Naive thymus-derived CD8-positive, alpha-beta T cell (primary cell): ENCODE results near the gene GPRC5D. TPM values are rescaled to one million over a fixed set of nuclear protein-coding genes. Genes with fewer than 3 reads are reported as not detected.

Experiments used
- ATAC-seq, 2 donors: fragments of 150-1000 bp; cut with Tn5 transposase in 1 of 2; sonication (Bioruptor Pico), chemical (Tn5 transposase) in 1 of 2; 1 replicate in 1 of 2; 2 replicates in 1 of 2; pipeline ENCODE4 v1.10.0; 2021; ENCODE audit warnings: mild to moderate bottlenecking in 2 of 2, moderate library complexity in 2 of 2
- POLR2A ChIA-PET: fragments of 350-600 bp; sonication (Branson Sonifier 250); formaldehyde crosslinking; loops from one replicate; lab custom pipeline; 2021; ENCODE audit warnings: antibody characterized with exemption; lab: Charles Lee
- DNase-seq, 10 donors: peaks; one replicate each; pipeline versions ENCODE4 v3.0.0 to v3.0.0-alpha.2; 2020 to 2022
- H3K27ac Mint-ChIP-seq, 10 donors: one replicate each; pipeline ENCODE4 v1.8.0; 2020 to 2022; ENCODE audit warnings: mild to moderate bottlenecking in 10 of 10, mixed read lengths in 10 of 10, moderate library complexity in 4 of 10, inconsistent platforms in 1 of 10
- H3K27me3 Mint-ChIP-seq, 5 donors: one replicate each; pipeline ENCODE4 v1.8.0; 2021 to 2022; ENCODE audit warnings: mixed read lengths in 5 of 5
- H3K36me3 Mint-ChIP-seq, 3 donors: one replicate each; pipeline ENCODE4 v1.8.0; 2020 to 2022; ENCODE audit warnings: mixed read lengths in 3 of 3, mild to moderate bottlenecking in 2 of 3, inconsistent platforms in 1 of 3
- H3K4me1 Mint-ChIP-seq, 4 donors: one replicate each; pipeline ENCODE4 v1.8.0; 2021 to 2022; ENCODE audit warnings: mixed read lengths in 4 of 4
- H3K4me3 Mint-ChIP-seq, 10 donors: one replicate each; pipeline ENCODE4 v1.8.0; 2020 to 2022; ENCODE audit warnings: mild to moderate bottlenecking in 10 of 10, mixed read lengths in 10 of 10, moderate library complexity in 6 of 10, inconsistent platforms in 1 of 10
- H3K9me3 Mint-ChIP-seq, 9 donors: one replicate each; pipeline ENCODE4 v1.8.0; 2020 to 2022; ENCODE audit warnings: mixed read lengths in 9 of 9, mild to moderate bottlenecking in 3 of 9, inconsistent platforms in 1 of 9, moderate library complexity in 1 of 9
- polyA plus RNA-seq, 3 donors: library from polyadenylated mRNA; unstranded; fragments of 300-500 nt; fragmentation: Illumina TruSeq; gene quantifications; one replicate each; pipeline ENCODE4 v1.2.3, GENCODE V29; 2021
- total RNA-seq, 8 experiments: library from RNA in 2 of 8; stranded (reverse) in 2 of 8; gene quantifications; one replicate each; pipeline ENCODE4 v1.2.3 and lab custom pipeline; 2021 to 2026

GPRC5D gene
- total and polyA plus RNA-seq, 5 experiments from 2014 or later: 0.43 TPM; not detected in 4

DNA sequence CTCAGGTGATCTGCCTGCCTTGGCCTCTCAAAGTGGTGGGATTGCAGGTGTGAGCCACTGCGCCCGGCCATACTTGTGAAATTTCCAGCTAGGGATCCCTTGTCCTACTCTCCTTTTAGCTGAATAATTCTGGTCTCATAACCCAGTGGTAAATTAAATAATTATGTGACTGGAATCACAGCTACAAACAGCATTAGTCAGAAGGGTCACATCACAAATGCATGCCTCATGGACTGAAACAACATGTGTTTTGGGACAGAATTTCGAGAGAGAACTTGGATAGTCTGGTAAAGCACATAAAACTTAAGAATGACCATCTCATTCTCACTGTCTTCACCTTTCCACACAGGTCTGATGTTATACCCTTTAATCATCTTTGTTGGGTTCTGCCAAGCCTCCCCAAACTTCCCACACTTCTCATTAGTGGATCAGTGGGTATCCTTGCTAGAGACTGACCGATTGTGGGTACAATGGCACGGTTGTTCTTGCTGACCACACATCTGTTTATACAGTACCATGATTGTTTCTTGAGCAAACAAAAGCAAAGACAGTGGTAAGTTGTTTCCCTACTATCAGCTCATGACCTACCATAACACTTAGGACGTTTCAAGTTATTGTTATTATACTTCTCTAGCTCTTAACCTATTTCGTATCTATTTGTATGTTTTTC, 5.1 kb downstream of the GPRC5D start:
- Mint-ChIP-seq H3K36me3 (no peaks in the 10 kb centered on the region), H3K4me1 (peaks cover 0 to 2% (median 0%) of the 10 kb centered on the region in 4 donors), H3K27ac (no peak overlapping the region), H3K9me3 (no peaks in the 10 kb centered on the region), H3K4me3 (no peak overlapping the region), H3K27me3 (peaks cover 0 to 10% (median 0%) of the 10 kb centered on the region in 5 donors)
- POLR2A ChIA-PET: no interaction called here
- ATAC-seq (no peak), DNase-seq (no peak)

GRCh38 chr12:12945591-12945990, 6.4 kb downstream of the GPRC5D start:
- no peaks in the 10 kb centered on the region for H3K36me3 Mint-ChIP-seq
- H3K4me1 Mint-ChIP-seq: peaks cover 0 to 2% (median 0%) of the 10 kb centered on the region in 4 donors
- H3K27ac Mint-ChIP-seq: no peak overlapping the region
- ATAC-seq: no peak
- no peaks in the 10 kb centered on the region for H3K9me3 Mint-ChIP-seq
- DNase-seq: no peak
- no peak overlapping the region for H3K4me3 Mint-ChIP-seq
- POLR2A ChIA-PET: no interaction called here
- H3K27me3 Mint-ChIP-seq: peaks cover 0 to 10% (median 0%) of the 10 kb centered on the region in 5 donors

GRCh38 chr12:12943586-12944260, 8.2 kb downstream of the GPRC5D start:
- H3K9me3 Mint-ChIP-seq: no peaks in the 10 kb centered on the region
- no peaks in the 10 kb centered on the region for H3K27me3 Mint-ChIP-seq
- no peaks in the 10 kb centered on the region for H3K36me3 Mint-ChIP-seq
- POLR2A ChIA-PET: no interaction called here
- H3K27ac Mint-ChIP-seq: no peak overlapping the region
- ATAC-seq (no peak), DNase-seq (no peak)
- no peak overlapping the region for H3K4me3 Mint-ChIP-seq
- no peaks in the 10 kb centered on the region for H3K4me1 Mint-ChIP-seq

- Mint-ChIP-seq H3K27me3 (no peaks in the 10 kb centered on the region), H3K27ac (no peak overlapping the region), H3K36me3 (no peaks in the 10 kb centered on the region), H3K9me3 (no peaks in the 10 kb centered on the region), H3K4me3 (no peak overlapping the region), H3K4me1 (no peaks in the 10 kb centered on the region)
- no peak for DNase-seq
- ATAC-seq: no peak
- POLR2A ChIA-PET: no interaction called here
Observed at GRCh38 chr12:12941450-12942350, 10.3 kb downstream of the GPRC5D start.

DNA sequence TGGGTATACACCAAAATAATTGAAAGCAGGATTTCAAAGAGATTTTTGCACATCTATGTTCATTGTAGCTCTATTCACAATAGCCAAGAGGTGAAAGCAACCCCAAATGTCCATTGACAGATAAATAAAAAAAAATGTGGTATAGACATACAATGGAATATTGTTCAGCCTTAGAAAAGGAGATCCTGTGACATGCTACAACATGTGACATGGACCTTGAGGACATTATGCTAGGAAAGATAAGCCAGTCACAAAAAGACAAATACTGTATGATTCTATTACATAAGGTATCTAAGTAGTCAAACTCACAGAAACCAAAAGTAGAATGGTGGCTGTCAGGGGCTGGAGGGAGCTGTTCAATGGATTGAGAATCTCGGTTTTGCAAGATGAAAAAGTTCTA, 12.1 kb downstream of the GPRC5D start:
- no peaks in the 10 kb centered on the region for H3K4me1 Mint-ChIP-seq

GRCh38 chr12:12938541-12938940, 13.4 kb downstream of the GPRC5D start:
- Mint-ChIP-seq H3K27ac (peak overlapping the region in 1 of 10 donors; percentile 24), H3K36me3 (no peaks in the 10 kb centered on the region), H3K27me3 (no peaks in the 10 kb centered on the region), H3K4me1 (peaks cover 0 to 2% (median 0%) of the 10 kb centered on the region in 4 donors), H3K4me3 (no peak overlapping the region), H3K9me3 (no peaks in the 10 kb centered on the region)
- DNase-seq (no peak), ATAC-seq (no peak)
- POLR2A ChIA-PET: no interaction called here

More for the DNA sequence above, 12.1 kb downstream of the GPRC5D start:
- Mint-ChIP-seq H3K27me3 (no peaks in the 10 kb centered on the region), H3K4me3 (no peak overlapping the region), H3K27ac (no peak overlapping the region), H3K36me3 (no peaks in the 10 kb centered on the region), H3K9me3 (no peaks in the 10 kb centered on the region)
- POLR2A ChIA-PET: no interaction called here
- ATAC-seq (no peak), DNase-seq (no peak)

DNA sequence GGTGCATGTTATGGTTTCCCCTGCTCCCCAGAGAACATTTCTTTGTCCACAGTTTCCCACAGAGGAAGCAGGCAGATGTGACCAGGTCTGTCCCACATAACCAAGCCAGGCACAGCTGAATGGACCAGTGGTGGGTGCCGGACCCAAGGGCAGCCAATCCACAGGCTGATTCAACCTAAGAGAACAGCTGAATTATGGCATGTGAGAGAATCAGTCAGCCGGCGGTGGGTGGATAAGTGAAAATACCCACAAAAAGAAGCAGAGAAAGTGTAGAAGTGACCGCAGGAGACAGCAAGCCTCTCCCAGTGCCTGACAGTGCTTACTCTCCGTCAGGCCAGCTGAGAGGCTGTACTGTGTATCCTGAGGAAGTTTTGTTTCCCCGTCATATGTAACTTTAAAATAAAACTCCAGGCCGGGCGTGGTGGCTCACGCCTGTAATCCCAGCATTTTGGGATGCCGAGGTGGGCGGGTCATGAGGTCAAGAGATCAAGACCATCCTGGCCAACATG, 14.9 kb downstream of the GPRC5D start:
- Mint-ChIP-seq H3K4me1 (peaks cover 0 to 2% (median 0%) of the 10 kb centered on the region in 4 donors), H3K27ac (no peak overlapping the region), H3K4me3 (no peak overlapping the region), H3K27me3 (no peaks in the 10 kb centered on the region), H3K36me3 (no peaks in the 10 kb centered on the region), H3K9me3 (no peaks in the 10 kb centered on the region)
- POLR2A ChIA-PET: no interaction called here
- DNase-seq (no peak), ATAC-seq (no peak)

DNA sequence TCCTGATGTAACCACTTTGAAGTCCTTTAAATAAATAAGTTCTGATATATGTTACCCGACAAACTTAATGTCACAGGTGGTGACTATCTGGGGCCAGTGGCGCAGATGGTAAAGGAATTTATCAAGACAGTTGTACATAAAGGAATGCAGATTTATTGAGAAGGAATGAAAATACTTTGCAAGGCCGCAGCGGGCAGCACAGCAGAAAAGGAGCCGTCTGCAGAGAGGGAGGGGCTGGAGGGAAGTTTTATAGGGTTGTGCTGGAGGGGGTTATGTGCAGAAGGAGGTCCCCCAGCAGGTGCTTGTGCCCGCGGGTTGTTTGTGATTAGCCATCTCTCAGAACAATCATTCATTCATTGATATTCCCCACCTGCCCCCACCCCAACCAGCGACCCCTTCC, 17.4 kb downstream of the GPRC5D start:
- H3K36me3 Mint-ChIP-seq: no peaks in the 10 kb centered on the region

DNA sequence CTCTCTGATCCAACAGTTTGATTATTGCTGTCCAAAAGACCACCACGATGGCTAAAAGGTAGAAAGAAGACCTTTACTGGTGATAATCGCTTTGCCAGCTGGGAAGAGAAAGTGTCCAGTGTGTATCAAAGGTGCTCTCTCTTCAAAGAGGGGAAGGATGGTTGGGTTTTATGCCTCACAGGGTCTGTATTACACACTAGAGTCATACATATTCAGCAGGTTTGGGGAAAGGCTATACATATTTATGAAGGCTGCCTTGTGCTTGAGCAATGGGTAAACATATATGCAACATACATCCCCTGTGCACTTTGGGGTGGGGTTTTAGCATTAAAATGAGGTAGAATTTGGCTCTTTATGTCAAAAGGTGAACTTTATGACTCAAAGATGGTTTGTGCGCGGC, 18.2 kb downstream of the GPRC5D start:
- no peaks in the 10 kb centered on the region for H3K9me3 Mint-ChIP-seq
- no peak overlapping the region for H3K27ac Mint-ChIP-seq
- H3K4me1 Mint-ChIP-seq: peaks cover 0 to 2% (median 0%) of the 10 kb centered on the region in 4 donors
- no peak for ATAC-seq
- POLR2A ChIA-PET: no interaction called here
- no peaks in the 10 kb centered on the region for H3K27me3 Mint-ChIP-seq
- no peak for DNase-seq
- H3K36me3 Mint-ChIP-seq: no peaks in the 10 kb centered on the region
- H3K4me3 Mint-ChIP-seq: no peak overlapping the region

More for the DNA sequence above, 17.4 kb downstream of the GPRC5D start:
- Mint-ChIP-seq H3K27me3 (no peaks in the 10 kb centered on the region), H3K4me3 (no peak overlapping the region), H3K9me3 (no peaks in the 10 kb centered on the region), H3K27ac (no peak overlapping the region), H3K4me1 (peaks cover 0 to 2% (median 0%) of the 10 kb centered on the region in 4 donors)
- ATAC-seq: no peak
- POLR2A ChIA-PET: no interaction called here
- DNase-seq: no peak

GRCh38 chr12:12930633-12931219, 21.2 kb downstream of the GPRC5D start:
- Mint-ChIP-seq H3K36me3 (no peaks in the 10 kb centered on the region), H3K27ac (no peak overlapping the region), H3K4me3 (no peak overlapping the region), H3K27me3 (peaks cover 0 to 6% (median 1%) of the 10 kb centered on the region in 5 donors), H3K4me1 (peaks cover 0 to 2% (median 0%) of the 10 kb centered on the region in 4 donors), H3K9me3 (no peaks in the 10 kb centered on the region)
- no peak for ATAC-seq
- no peak for DNase-seq
- POLR2A ChIA-PET: no interaction called here

- H3K36me3 Mint-ChIP-seq: no peaks in the 10 kb centered on the region
- peaks cover 0 to 2% (median 0%) of the 10 kb centered on the region in 4 donors for H3K4me1 Mint-ChIP-seq
- no peak overlapping the region for H3K27ac Mint-ChIP-seq
- H3K27me3 Mint-ChIP-seq: peaks cover 0 to 7% (median 1%) of the 10 kb centered on the region in 5 donors
- DNase-seq (no peak), ATAC-seq (no peak)
- POLR2A ChIA-PET: no interaction called here
- no peaks in the 10 kb centered on the region for H3K9me3 Mint-ChIP-seq
- H3K4me3 Mint-ChIP-seq: peak overlapping the region in 1 of 10 donors; percentile 15
Observed at GRCh38 chr12:12929696-12930095, 22.3 kb downstream of the GPRC5D start.
